Ovary (tissue), 9 donors: ENCODE data around the gene RBPJL. TPM values are rescaled to one million over a fixed set of nuclear protein-coding genes. Genes with fewer than 3 reads are reported as not detected.

ENCODE experiments used
- DNase-seq, 5 donors: peaks; one replicate each; pipeline ENCODE4 v3.0.0-alpha.2; 2019 to 2020
- H3K27ac ChIP-seq, 2 donors: fragments of 200-600 bp; one replicate each; pipeline versions ENCODE4 v1.5.1 to v1.8.0; 2019 to 2022
- H3K27me3 ChIP-seq: fragments of 200-600 bp; one replicate; pipeline ENCODE4 v1.8.0; 2022
- H3K36me3 ChIP-seq: fragments of 200-600 bp; sonication (generic); one replicate; pipeline ENCODE4 v1.5.1; 2019
- H3K4me1 ChIP-seq: one replicate; pipeline ENCODE4 v1.8.1; 2013; ENCODE audit warnings: mild to moderate bottlenecking, moderate library complexity; ENCODE audit not compliant: insufficient read depth
- H3K4me3 ChIP-seq: fragments of 200-600 bp; sonication (generic); one replicate; pipeline ENCODE4 v1.5.1; 2017
- H3K9me3 ChIP-seq, 2 donors: fragments of 200-600 bp in 1 of 2; sonication (generic) in 1 of 2; one replicate each; pipeline versions ENCODE4 v1.5.1 to v1.8.1; 2013 to 2019; ENCODE audit warnings: mild to moderate bottlenecking in 1 of 2, moderate library complexity in 1 of 2
- EP300 ChIP-seq: sonication (generic); formaldehyde crosslinking; IDR thresholded peaks from one replicate; pipeline ENCODE4 v1.6.1; 2017; ENCODE audit warnings: antibody characterized with exemption
- POLR2A ChIP-seq: fragments of 450-650 bp; IDR thresholded peaks from one replicate; pipeline ENCODE4 v1.6.1; 2017; ENCODE audit warnings: antibody characterized with exemption, mild to moderate bottlenecking, moderate library complexity
- WGBS, 3 donors: extraction: QIAGEN DNeasy Blood & Tissue Kit in 1 of 3; methylation state at CpG; one replicate each; pipeline versions ENCODE4 v1.1.5 to v1.1.7; 2013 to 2017; 5-methylcytosine and 5-hydroxymethylcytosine counted together
- intact Hi-C, 4 donors: fragments of 100-400 bp; cut with DNase I; formaldehyde crosslinking; loops; one replicate each; pipeline versions ENCODE4 v1.11.0 to v1.15.1; 2022 to 2023
- polyA plus RNA-seq, 2 donors: library from polyadenylated mRNA; stranded (reverse); fragments of 200-250 nt in 1 of 2; fragments of 350-450 nt in 1 of 2; fragmentation: Illumina TruSeq in 1 of 2; extraction: RNeasy Lipid Tissue Mini Kit (QIAGEN cat#74804) in 1 of 2; gene quantifications; one replicate each; pipeline ENCODE4 v1.2.3, GENCODE V29; 2013 to 2014
- total RNA-seq, 7 donors: library from RNA; depleted of rRNA in 2 of 7; stranded (reverse); fragments of >200 nt in 2 of 7; fragmentation: NEBNext Ultra II Directional in 3 of 7; extraction: Animal tissue kit (Norgen Biotek cat#: 25700) in 3 of 7; gene quantifications; one replicate each; pipeline versions ENCODE4 v1.1.0 to v1.2.4, GENCODE V29; 2016 to 2023
- TF ChIP-seq, protein P1 (sequence below), 3 donors: fragments of 450-650 bp in 2 of 3; fragments of 200-600 bp in 1 of 3; IDR thresholded peaks; one replicate each; pipeline versions ENCODE4 v1.5.1 to v1.8.0; 2016 to 2022; ENCODE audit warnings: antibody characterized with exemption in 3 of 3, mild to moderate bottlenecking in 1 of 3
- donor health status: DM: no; HTN: no; CAD: no; lungs with moderate emphysema.
- donor health status: DM: no; HTN: no; CAD: no.
- donor health status: Bipolar disorder and iron deficiency.
- donor health status: DM: yes; HTN: yes; CAD: no.
- donor health status: DM: no; HTN: no; CAD: no.
- donor health status: DM: yes; HTN: yes; CAD: no.

RBPJL gene
- total and polyA plus RNA-seq, 9 donors, result 0.36 to 0.38 TPM; not detected in 7

DNA sequence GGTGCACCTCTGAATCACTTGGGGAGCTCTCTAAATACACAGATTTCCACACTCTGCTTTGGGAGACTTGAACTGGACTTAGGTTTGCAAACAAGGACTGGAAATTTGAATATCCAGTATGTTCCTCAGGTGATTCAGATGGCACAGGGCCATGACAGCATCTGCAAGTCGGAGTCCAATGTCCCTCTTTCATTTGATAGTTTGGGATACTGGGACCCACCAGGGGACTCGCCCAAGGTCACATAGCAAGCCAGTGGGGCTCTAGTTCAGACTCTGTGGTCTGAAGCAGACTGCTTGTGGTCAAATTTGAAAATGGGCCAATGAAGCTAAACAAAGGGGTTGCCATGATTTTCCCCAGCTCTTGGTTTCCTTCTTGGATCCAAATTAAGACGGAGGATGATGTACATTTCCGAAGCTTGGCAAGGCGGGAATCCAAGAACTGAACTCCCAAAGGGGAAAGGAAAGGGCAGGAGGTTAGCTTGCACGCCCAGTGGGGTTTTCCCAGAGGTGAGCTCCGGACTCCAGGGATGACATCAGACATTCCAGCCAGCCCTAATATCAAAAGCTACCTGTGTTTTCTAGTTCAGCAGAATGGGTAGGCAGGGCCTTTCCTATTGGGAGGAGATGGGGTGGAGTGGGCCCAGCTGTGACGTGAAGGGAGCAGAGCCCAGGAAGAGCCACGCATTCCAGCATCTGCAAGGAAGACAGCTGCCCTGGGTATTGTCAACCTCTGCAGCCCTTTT is 52.9 kb downstream of the RBPJL start:
- Histone ChIP-seq H3K4me1 (peaks cover 6% of the 10 kb centered on the region), H3K4me3 (no peak overlapping the region), H3K27ac (peak overlapping the region in 1 of 2 donors; percentile 7), H3K36me3 (no peaks in the 10 kb centered on the region), H3K9me3 (no peaks in the 10 kb centered on the region), H3K27me3 (no peaks in the 10 kb centered on the region)
- TF ChIP-seq, protein P1, sequence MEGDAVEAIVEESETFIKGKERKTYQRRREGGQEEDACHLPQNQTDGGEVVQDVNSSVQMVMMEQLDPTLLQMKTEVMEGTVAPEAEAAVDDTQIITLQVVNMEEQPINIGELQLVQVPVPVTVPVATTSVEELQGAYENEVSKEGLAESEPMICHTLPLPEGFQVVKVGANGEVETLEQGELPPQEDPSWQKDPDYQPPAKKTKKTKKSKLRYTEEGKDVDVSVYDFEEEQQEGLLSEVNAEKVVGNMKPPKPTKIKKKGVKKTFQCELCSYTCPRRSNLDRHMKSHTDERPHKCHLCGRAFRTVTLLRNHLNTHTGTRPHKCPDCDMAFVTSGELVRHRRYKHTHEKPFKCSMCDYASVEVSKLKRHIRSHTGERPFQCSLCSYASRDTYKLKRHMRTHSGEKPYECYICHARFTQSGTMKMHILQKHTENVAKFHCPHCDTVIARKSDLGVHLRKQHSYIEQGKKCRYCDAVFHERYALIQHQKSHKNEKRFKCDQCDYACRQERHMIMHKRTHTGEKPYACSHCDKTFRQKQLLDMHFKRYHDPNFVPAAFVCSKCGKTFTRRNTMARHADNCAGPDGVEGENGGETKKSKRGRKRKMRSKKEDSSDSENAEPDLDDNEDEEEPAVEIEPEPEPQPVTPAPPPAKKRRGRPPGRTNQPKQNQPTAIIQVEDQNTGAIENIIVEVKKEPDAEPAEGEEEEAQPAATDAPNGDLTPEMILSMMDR (IDR thresholded peaks at IDR 0.05), result no peak
- DNase-seq, result peak in 1 of 5 donors; percentile 59
- WGBS, 3 donors, result 48 to 58% (median 58%) methylated on average over 9 of the region's 9 CpGs
- intact Hi-C loops, result no loop called here

DNA sequence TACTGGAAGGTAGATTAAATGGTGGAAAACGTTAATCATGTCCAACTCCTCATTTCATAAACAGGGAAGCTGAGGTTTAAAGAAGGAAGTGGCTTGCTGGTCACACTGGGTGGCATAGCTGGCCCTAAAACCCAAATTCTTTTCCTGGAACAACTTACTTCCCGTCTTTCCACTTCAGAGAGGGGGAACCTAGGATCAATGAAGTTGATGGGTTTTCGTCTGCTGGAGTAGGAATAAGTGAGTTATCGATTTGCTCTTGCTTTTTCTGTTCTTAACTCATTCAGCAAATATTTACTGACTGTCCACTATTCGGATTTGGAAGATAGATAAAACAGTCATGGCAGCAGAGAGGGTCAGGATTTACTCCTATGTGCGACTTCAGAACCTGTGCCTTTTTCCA is 55.2 kb downstream of the RBPJL start:
- Histone ChIP-seq H3K9me3 (no peaks in the 10 kb centered on the region), H3K27me3 (no peaks in the 10 kb centered on the region), H3K4me3 (no peak overlapping the region), H3K36me3 (no peaks in the 10 kb centered on the region), H3K4me1 (peaks cover 6% of the 10 kb centered on the region), H3K27ac (no peak overlapping the region)
- 76 to 82% (median 81%) methylated on average over 6 of the region's 6 CpGs for WGBS, 3 donors
- intact Hi-C loops, result loop anchor here in 1 of 4 donors (2.0 kb wide), 1 partner anchor 45 kb away; no protein-coding TSS in a partner anchor
- DNase-seq, result no peak
- TF ChIP-seq, protein P1 (IDR thresholded peaks at IDR 0.05), result no peak
- no peak for TF ChIP-seq EP300
- no peak for TF ChIP-seq POLR2A

DNA sequence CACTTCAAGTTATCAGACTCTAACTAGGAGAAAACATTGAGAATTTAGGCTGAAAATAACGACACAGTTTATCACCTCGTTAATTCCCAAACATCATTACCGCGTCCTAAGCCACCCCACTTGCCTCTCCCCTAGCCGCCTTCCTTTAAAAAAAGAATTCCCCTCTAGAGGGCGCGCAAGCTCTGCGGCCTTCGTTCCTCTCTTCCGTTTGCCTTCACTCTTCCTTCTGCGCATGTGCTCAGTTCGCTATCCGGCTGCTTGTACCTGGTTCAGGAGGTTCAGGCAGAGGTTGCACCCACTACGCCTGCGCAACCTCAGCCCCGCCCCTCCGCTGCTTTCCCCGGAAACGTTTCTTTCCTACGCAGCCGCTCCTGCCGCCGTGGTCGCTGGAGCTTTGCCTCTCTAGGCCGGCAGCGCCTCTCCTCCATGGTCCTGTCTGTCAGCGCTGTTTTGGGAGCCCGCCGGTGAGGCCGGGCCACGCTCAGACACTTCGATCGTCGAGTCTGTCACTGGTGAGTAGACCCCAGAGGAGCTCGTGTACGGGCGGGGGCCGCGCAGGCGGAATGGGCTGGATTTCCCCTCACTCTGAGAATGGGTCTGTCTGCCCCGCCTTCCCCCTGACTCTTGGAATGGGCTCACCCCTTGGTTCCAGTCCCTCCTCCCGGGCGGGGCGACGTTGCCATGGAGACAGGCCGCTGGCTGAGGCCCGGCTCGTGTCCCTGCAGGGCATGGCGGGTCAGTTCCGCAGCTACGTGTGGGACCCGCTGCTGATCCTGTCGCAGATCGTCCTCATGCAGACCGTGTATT is 56.4 kb downstream of the RBPJL start, which contains the start of gene SYS1:
Gene SYS1 (plus strand): TSS at position 353 of the 807 bp plus-strand sequence. CDS start 376 bp downstream, at position 729.
- Histone ChIP-seq H3K4me3 (peak within 1 kb of the TSS; percentile 52), H3K9me3 (no peaks in the 10 kb centered on the region), H3K27me3 (no peaks in the 10 kb centered on the region), H3K27ac (peak within 1 kb of the TSS; percentile 81 to 86), H3K4me1 (peaks cover 6% of the 10 kb centered on the region), H3K36me3 (no peaks in the 10 kb centered on the region)
- WGBS, 3 donors, result 0 to 1% (median 0%) methylated on average over 47 to 55 of the region's 55 CpGs
- intact Hi-C loops, result loop anchor here in 1 of 4 donors (2.0 kb wide), 1 partner anchor 44 kb away; no protein-coding TSS in a partner anchor
- peak; percentile 98 to 99 (median 99) for DNase-seq
- TF ChIP-seq POLR2A, result peak; percentile 85
- TF ChIP-seq, protein P1 (IDR thresholded peaks at IDR 0.05), result peak; percentile 92 to 99 (median 93)
- TF ChIP-seq EP300, result no peak

DNA sequence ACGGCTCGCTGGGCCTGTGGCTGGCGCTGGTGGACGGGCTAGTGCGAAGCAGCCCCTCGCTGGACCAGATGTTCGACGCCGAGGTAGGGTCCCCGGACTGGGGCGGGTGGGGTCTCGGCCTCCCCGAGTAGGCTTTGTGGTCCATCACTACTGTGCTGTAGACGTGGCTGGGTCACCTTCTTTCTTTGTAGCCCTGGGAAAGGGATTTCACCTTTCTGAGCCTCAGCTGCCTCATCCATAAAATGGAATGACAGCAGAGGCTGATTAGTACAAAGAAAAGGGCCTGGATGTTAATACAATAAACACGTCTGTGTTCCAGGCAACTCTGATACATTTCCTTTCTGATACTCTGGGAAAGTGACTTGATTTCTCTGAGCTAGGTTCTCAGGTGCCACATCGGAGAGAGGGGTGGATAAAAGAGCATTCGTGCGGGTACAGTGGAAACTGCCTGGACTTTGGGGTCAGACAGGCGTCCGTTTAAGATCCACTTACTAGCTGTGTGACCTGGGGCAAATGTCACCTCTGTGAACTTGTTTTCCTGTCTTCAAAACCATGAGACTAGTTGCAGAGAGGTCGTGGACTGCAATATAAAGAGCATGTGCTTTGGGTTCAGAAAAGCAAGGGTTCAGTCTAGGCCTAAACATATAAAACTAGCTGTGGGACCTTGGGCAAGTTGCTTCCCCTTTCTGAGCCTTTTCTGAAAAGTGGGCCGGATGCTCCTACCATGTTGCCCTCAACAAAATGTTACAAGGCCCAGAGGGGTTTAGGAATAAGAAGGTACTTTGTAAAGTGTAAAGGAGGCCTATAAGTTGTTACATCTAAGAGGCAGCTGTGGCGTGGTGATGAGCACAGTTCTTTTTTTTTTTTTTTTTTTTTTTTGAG is 57.2 kb downstream of the RBPJL start:
- Histone ChIP-seq H3K9me3 (no peaks in the 10 kb centered on the region), H3K36me3 (no peaks in the 10 kb centered on the region), H3K27ac (peak overlapping the region; percentile 81 to 86), H3K27me3 (no peaks in the 10 kb centered on the region), H3K4me1 (peaks cover 3% of the 10 kb centered on the region), H3K4me3 (peak overlapping the region; percentile 52)
- intact Hi-C loops, result loop anchor here in 1 of 4 donors (2.0 kb wide), 1 partner anchor 43 kb away; no protein-coding TSS in a partner anchor
- DNase-seq, result no peak
- WGBS, 3 donors, result 12 to 16% (median 12%) methylated on average over 23 of the region's 23 CpGs
- TF ChIP-seq, protein P1 (IDR thresholded peaks at IDR 0.05), result no peak
- no peak for TF ChIP-seq EP300
- no peak for TF ChIP-seq POLR2A
